Measurements from ENCODE around the gene TBC1D25. TPM values are rescaled to one million over a fixed set of nuclear protein-coding genes. Genes with fewer than 3 reads are reported as not detected.

Gene TBC1D25
- total RNA-seq, 2 donors from 2014 or later, result 11.4 to 13.6 TPM

GRCh38 chrX:48579259-48579658 lies 39.7 kb downstream of the TBC1D25 start:
- peaks cover 26% of the 10 kb centered on the region for H3K36me3 ChIP-seq
- H3K27ac ChIP-seq, result no peak overlapping the region
- no peak overlapping the region for H3K4me3 ChIP-seq
- H3K27me3 ChIP-seq (replicated peaks; ENCODE audit: insufficient read depth), result no peaks in the 10 kb centered on the region
- no peak for TF ChIP-seq CTCF (IDR thresholded peaks at IDR 0.05)
- H3K9me3 ChIP-seq, result no peaks in the 10 kb centered on the region
- ATAC-seq (ENCODE audit: insufficient number of reproducible peaks, low FRiP score, low read depth), result no peak
- peaks cover 14 to 21% of the 10 kb centered on the region in 2 donors for H3K4me1 ChIP-seq (ENCODE audit: control insufficient read depth in 1 of 2, low read depth in 2 of 2)
- no peak for DNase-seq (ENCODE audit: low spot score)

- H3K36me3 ChIP-seq, result peaks cover 22% of the 10 kb centered on the region
- ATAC-seq (ENCODE audit: insufficient number of reproducible peaks, low FRiP score, low read depth) (no peak), DNase-seq (ENCODE audit: low spot score) (no peak)
- H3K27me3 ChIP-seq (replicated peaks; ENCODE audit: insufficient read depth), result no peaks in the 10 kb centered on the region
- H3K9me3 ChIP-seq, result no peaks in the 10 kb centered on the region
- H3K27ac ChIP-seq, result no peak overlapping the region
- H3K4me3 ChIP-seq, result no peak overlapping the region
- H3K4me1 ChIP-seq (ENCODE audit: control insufficient read depth in 1 of 2, low read depth in 2 of 2), result peaks cover 9 to 14% of the 10 kb centered on the region in 2 donors
- no peak for TF ChIP-seq CTCF (IDR thresholded peaks at IDR 0.05)
Measured at GRCh38 chrX:48580662-48581061, 41.1 kb downstream of the TBC1D25 start.

GRCh38 chrX:48584698-48585097 lies 45.2 kb downstream of the TBC1D25 start:
- no peak for DNase-seq (ENCODE audit: low spot score)
- no peaks in the 10 kb centered on the region for H3K36me3 ChIP-seq
- H3K27me3 ChIP-seq (replicated peaks; ENCODE audit: insufficient read depth), result no peaks in the 10 kb centered on the region
- no peaks in the 10 kb centered on the region for H3K4me1 ChIP-seq (ENCODE audit: control insufficient read depth in 1 of 2, low read depth in 2 of 2)
- H3K4me3 ChIP-seq, result no peak overlapping the region
- H3K9me3 ChIP-seq, result no peaks in the 10 kb centered on the region
- no peak overlapping the region for H3K27ac ChIP-seq
- TF ChIP-seq CTCF (IDR thresholded peaks at IDR 0.05), result no peak
- no peak for ATAC-seq (ENCODE audit: insufficient number of reproducible peaks, low FRiP score, low read depth)

GRCh38 chrX:48589482-48590162 lies 50.1 kb downstream of the TBC1D25 start:
- no peaks in the 10 kb centered on the region for H3K4me1 ChIP-seq (ENCODE audit: control insufficient read depth in 1 of 2, low read depth in 2 of 2)
- ATAC-seq (ENCODE audit: insufficient number of reproducible peaks, low FRiP score, low read depth), result no peak
- no peak overlapping the region for H3K27ac ChIP-seq

More at GRCh38 chrX:48589482-48590162, 50.1 kb downstream of the TBC1D25 start:
- TF ChIP-seq CTCF (IDR thresholded peaks at IDR 0.05), result no peak
- Histone ChIP-seq H3K27me3 (replicated peaks; ENCODE audit: insufficient read depth) (no peaks in the 10 kb centered on the region), H3K36me3 (no peaks in the 10 kb centered on the region), H3K4me3 (no peak overlapping the region), H3K9me3 (no peaks in the 10 kb centered on the region)
- DNase-seq (ENCODE audit: low spot score), result no peak

Data from thoracic aorta (tissue), 2 donors.